ENCODE results near the gene PLAC8L1. TPM values are rescaled to one million over a fixed set of nuclear protein-coding genes. Genes with fewer than 3 reads are reported as not detected.

The PLAC8L1 gene
- total RNA-seq, 1 experiment from 2014 or later, result 0.49 TPM

DNA sequence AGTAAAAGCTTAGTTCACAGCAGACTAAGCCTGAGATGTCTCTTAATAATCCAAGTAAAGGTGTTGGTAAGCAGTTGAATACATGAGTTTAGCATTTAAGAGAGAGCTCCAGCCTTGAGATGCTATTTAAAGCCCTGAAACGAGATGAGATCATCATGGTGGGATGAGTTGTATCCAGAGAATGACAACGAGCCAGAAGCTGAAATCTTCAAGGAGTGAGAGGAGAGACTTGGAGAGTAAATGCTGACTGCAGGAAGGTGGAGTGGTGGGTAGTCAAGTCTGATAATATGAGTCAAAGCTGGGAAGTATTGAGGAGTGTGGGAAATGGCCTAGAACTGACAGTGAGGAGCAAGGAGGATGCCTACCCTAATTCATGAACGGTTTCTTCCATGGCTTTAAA, 53.7 kb downstream of the PLAC8L1 start:
- BruUV-seq (replicated peaks), result no TSS peak
- POLR2A ChIA-PET, result no interaction called here
- in situ Hi-C loops (cut with HindIII; ENCODE audit: low pct_unique_long_range_greater_than_20kb, low sequenced_read_pairs), result no loop called here

GRCh38 chr5:146050086-146050485, 55.3 kb downstream of the PLAC8L1 start:
- H3K36me3 ChIP-seq (ENCODE audit: control insufficient read depth, insufficient read depth, low read length), result no peaks in the 10 kb centered on the region
- TF ChIP-seq POLR2AphosphoS5 (IDR thresholded peaks at IDR 0.05; ENCODE audit: low read depth, low read length) (no peak), REST (IDR thresholded peaks at IDR 0.05; ENCODE audit: insufficient read depth in 1 of 2, low read depth in 2 of 2, low read length in 1 of 2) (no peak), SIN3A (IDR thresholded peaks at IDR 0.05; ENCODE audit: borderline replicate concordance, insufficient read depth, low read depth, low read length) (no peak), TCF7L2 (IDR thresholded peaks at IDR 0.05; ENCODE audit: low read depth, low read length) (no peak), CTCF (IDR thresholded peaks at IDR 0.05) (no peak)
- H3K27me3 ChIP-seq (ENCODE audit: control insufficient read depth, insufficient read depth, low read length), result no peaks in the 10 kb centered on the region
- H3K4me3 ChIP-seq (ENCODE audit: low read depth in 2 of 2, low read length in 2 of 2), result no peak overlapping the region
- no peak for ATAC-seq
- ChIA-PET CTCF (no interaction called here), POLR2A (no interaction called here)
- H3K9me3 ChIP-seq (ENCODE audit: control insufficient read depth, insufficient read depth, low read depth, low read length), result no peaks in the 10 kb centered on the region
- H3K4me1 ChIP-seq (ENCODE audit: control insufficient read depth, insufficient read depth, low read length), result no peaks in the 10 kb centered on the region
- no peak for DNase-seq (ENCODE audit: low read depth, low spot score)
- intact Hi-C loops (cut with micrococcal nuclease; ENCODE audit: unreplicated experiment), result no loop called here
- H3K27ac ChIP-seq (ENCODE audit: low read length), result no peak overlapping the region
- in situ Hi-C loops (cut with HindIII; ENCODE audit: low pct_unique_long_range_greater_than_20kb, low sequenced_read_pairs), result no loop called here
- BruUV-seq (replicated peaks), result no TSS peak

More for the DNA sequence above, 53.7 kb downstream of the PLAC8L1 start:
- H3K36me3 ChIP-seq (ENCODE audit: control insufficient read depth, insufficient read depth, low read length), result 0 out of 2 replicates have a peak, but pooled peaks cover under 1% of the 10 kb centered on the region
- DNase-seq (ENCODE audit: low read depth, low spot score) (no peak), ATAC-seq (no peak)
- H3K9me3 ChIP-seq (ENCODE audit: control insufficient read depth, insufficient read depth, low read depth, low read length), result no peaks in the 10 kb centered on the region
- H3K27me3 ChIP-seq (ENCODE audit: control insufficient read depth, insufficient read depth, low read length), result no peaks in the 10 kb centered on the region
- no peak for TF ChIP-seq SIN3A (IDR thresholded peaks at IDR 0.05; ENCODE audit: borderline replicate concordance, insufficient read depth, low read depth, low read length)
- TF ChIP-seq POLR2AphosphoS5 (IDR thresholded peaks at IDR 0.05; ENCODE audit: low read depth, low read length), result no peak
- TF ChIP-seq CTCF (IDR thresholded peaks at IDR 0.05), result no peak
- no peaks in the 10 kb centered on the region for H3K4me1 ChIP-seq (ENCODE audit: control insufficient read depth, insufficient read depth, low read length)
- H3K27ac ChIP-seq (ENCODE audit: low read length), result no peak overlapping the region
- intact Hi-C loops (cut with micrococcal nuclease; ENCODE audit: unreplicated experiment), result no loop called here
- no peak overlapping the region for H3K4me3 ChIP-seq (ENCODE audit: low read depth in 2 of 2, low read length in 2 of 2)
- CTCF ChIA-PET, result no interaction called here

All from Panc1 (cell line).